GM19463 (cell line): ENCODE results near the gene TMEM267.
"Not testable (repeated sequence)": the region's sequence is repeated elsewhere in the genome, so short reads cannot be mapped to it uniquely, and the experiment has no call there.

Experiments
- ATAC-seq: cut with Tn5 transposase; IDR thresholded peaks from one replicate; pipeline ENCODE4 v1.9.1; 2021; ENCODE audit warnings: mild to moderate bottlenecking, moderate library complexity; ENCODE audit not compliant: unreplicated experiment

Gene TMEM267

GRCh38 chr5:43410414-43410813, 73.3 kb downstream of the TMEM267 start:
- ATAC-seq, result no peak

- no peak for ATAC-seq
These were observed 73.8 kb downstream of the TMEM267 start for GRCh38 chr5:43409809-43410271.

GRCh38 chr5:43402524-43403066, 81.1 kb downstream of the TMEM267 start:
- not testable (repeated sequence) for ATAC-seq

GRCh38 chr5:43401827-43402226, 81.8 kb downstream of the TMEM267 start:
- ATAC-seq, result no peak

DNA sequence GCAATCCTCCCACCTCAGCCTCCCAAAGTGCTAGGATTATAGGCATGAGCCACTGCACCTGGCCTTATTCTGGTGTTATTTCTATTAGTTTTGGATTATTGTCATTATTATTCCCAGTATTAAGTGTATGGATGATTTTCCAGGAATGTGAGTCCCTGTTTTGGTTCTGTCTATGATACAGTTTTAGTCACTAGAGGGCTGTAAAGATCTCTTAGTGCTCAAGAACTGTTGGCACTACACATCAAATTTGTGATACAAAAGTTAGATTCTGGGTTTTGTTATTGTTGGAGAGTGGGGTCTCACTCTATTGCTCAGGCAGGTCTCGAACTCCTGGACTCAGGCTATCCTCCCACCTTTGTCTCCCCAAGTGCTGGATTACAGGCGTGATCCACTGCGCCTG, 83.6 kb downstream of the TMEM267 start:
- ATAC-seq, result no peak

- ATAC-seq, result peak; percentile 99
These were observed 86.8 kb downstream of the TMEM267 start for GRCh38 chr5:43396762-43397304.
